Ascending aorta (tissue), 2 donors: ENCODE measurements around the gene GPR25. TPM values are rescaled to one million over a fixed set of nuclear protein-coding genes. Genes with fewer than 3 reads are reported as not detected.

ENCODE experiments used
- DNase-seq, 2 donors: peaks; one replicate each; pipeline ENCODE4 v3.0.0-alpha.2; 2019; ENCODE audit warnings: low spot score in 2 of 2
- H3K27ac ChIP-seq, 2 donors: fragments of 200-600 bp; sonication (generic); one replicate each; pipeline ENCODE4 v1.5.1; 2016 to 2017; ENCODE audit warnings: mild to moderate bottlenecking in 1 of 2
- H3K27me3 ChIP-seq: fragments of 200-600 bp; sonication (generic); one replicate; pipeline ENCODE4 v1.5.1; 2017
- H3K36me3 ChIP-seq, 2 donors: fragments of 200-600 bp; sonication (generic); one replicate each; pipeline ENCODE4 v1.5.1; 2016
- H3K4me1 ChIP-seq, 2 donors: fragments of 200-600 bp; sonication (generic); one replicate each; pipeline ENCODE4 v1.5.1; 2016 to 2017; ENCODE audit warnings: mild to moderate bottlenecking in 1 of 2
- H3K4me3 ChIP-seq, 2 donors: fragments of 200-600 bp; sonication (generic); one replicate each; pipeline ENCODE4 v1.5.1; 2016 to 2017; ENCODE audit warnings: mild to moderate bottlenecking in 1 of 2
- H3K9me3 ChIP-seq, 2 donors: fragments of 200-600 bp; sonication (generic); one replicate each; pipeline ENCODE4 v1.5.1; 2016
- CTCF ChIP-seq, 3 experiments: fragments of 200-600 bp in 2 of 3; fragments of 450-650 bp in 1 of 3; sonication (generic) in 2 of 3; IDR thresholded peaks; one replicate each; pipeline ENCODE4 v1.5.1; 2016 to 2019; ENCODE audit warnings: antibody characterized with exemption in 3 of 3, mild to moderate bottlenecking in 1 of 3, moderate library complexity in 1 of 3
- intact Hi-C: fragments of 100-400 bp; cut with DNase I; formaldehyde crosslinking; loops from one replicate; pipeline ENCODE4 v1.15.1; 2023
- total RNA-seq: library from RNA; depleted of rRNA; stranded (reverse); fragments of >200 nt; gene quantifications from one replicate; pipeline ENCODE4 v1.1.0, GENCODE V29; 2016

GPR25 gene
- total RNA-seq, 1 donor from 2014 or later: not detected

GRCh38 chr1:200891774-200892157, 19.0 kb downstream of the GPR25 start:
- Histone ChIP-seq H3K27ac (no peak overlapping the region), H3K4me1 (peaks cover 0 to 7% of the 10 kb centered on the region in 2 donors), H3K4me3 (peak overlapping the region; percentile 57 to 65), H3K36me3 (no peaks in the 10 kb centered on the region), H3K9me3 (no peaks in the 10 kb centered on the region), H3K27me3 (no peaks in the 10 kb centered on the region)
- DNase-seq: no peak
- no peak for TF ChIP-seq CTCF (IDR thresholded peaks at IDR 0.05)
- intact Hi-C loops: no loop called here

DNA sequence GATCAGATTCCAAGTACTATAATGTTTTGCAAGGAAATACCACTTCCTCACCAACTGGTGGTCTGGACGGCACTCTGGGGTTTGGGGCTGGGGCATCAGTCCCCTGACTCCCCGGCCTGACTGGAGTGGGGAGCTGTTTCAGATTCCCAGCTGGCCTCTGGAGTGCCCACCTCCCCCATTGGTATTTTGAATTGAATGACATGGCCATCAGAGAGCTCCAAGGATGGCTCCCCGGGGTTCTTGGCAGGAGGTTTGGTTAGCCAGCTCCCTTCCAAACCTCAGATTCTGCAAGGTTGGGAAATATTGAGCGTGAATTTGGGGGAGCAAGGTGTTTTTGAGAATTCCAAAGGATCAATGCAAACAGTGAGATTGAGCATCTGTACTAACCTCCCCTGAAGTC, 19.8 kb downstream of the GPR25 start:
- no peak for TF ChIP-seq CTCF (IDR thresholded peaks at IDR 0.05)
- no peak overlapping the region for H3K27ac ChIP-seq
- no peak for DNase-seq
- H3K9me3 ChIP-seq: no peaks in the 10 kb centered on the region
- no peaks in the 10 kb centered on the region for H3K27me3 ChIP-seq
- no peaks in the 10 kb centered on the region for H3K36me3 ChIP-seq
- intact Hi-C loops: no loop called here
- H3K4me1 ChIP-seq: peaks cover 0 to 7% of the 10 kb centered on the region in 2 donors
- no peak overlapping the region for H3K4me3 ChIP-seq

GRCh38 chr1:200892958-200893357, 20.2 kb downstream of the GPR25 start:
- intact Hi-C loops: no loop called here
- Histone ChIP-seq H3K36me3 (no peaks in the 10 kb centered on the region), H3K27ac (no peak overlapping the region), H3K4me1 (peaks cover 0 to 7% of the 10 kb centered on the region in 2 donors), H3K27me3 (no peaks in the 10 kb centered on the region), H3K9me3 (no peaks in the 10 kb centered on the region), H3K4me3 (no peak overlapping the region)
- no peak for TF ChIP-seq CTCF (IDR thresholded peaks at IDR 0.05)
- no peak for DNase-seq

DNA sequence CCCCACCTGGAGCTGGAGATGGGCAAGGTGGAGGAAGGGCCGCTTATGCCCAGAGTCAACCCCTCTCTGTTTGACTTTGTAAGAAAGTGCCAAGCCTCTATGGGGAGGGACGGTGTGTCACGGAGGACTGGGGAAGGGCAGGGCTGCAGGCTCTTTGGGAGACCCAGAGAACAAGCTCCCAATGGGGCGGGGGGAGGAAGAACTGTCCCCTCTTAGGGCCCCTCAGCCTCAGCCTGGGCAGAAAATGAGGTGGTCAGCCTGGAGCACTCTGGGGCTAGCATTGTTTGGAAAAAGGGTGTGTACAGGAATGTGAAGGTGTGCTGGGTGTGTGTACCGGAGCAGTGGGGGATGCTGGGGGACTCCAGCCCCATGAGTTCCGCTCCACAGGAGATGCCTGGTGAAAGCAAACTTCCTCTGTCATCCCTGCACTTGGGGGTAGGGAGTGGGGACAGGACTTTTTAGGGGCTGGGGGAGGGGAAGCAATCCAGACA, 20.7 kb downstream of the GPR25 start:
- Histone ChIP-seq H3K27ac (no peak overlapping the region), H3K4me3 (no peak overlapping the region), H3K27me3 (no peaks in the 10 kb centered on the region), H3K36me3 (no peaks in the 10 kb centered on the region), H3K4me1 (peaks cover 0 to 7% of the 10 kb centered on the region in 2 donors), H3K9me3 (no peaks in the 10 kb centered on the region)
- intact Hi-C loops: no loop called here
- DNase-seq: no peak
- no peak for TF ChIP-seq CTCF (IDR thresholded peaks at IDR 0.05)

- peaks cover 0 to 7% of the 10 kb centered on the region in 2 donors for H3K4me1 ChIP-seq
- no peak within 1 kb of the TSS for H3K27ac ChIP-seq
- no peak for DNase-seq
- no peaks in the 10 kb centered on the region for H3K27me3 ChIP-seq
- intact Hi-C loops: no loop called here
- no peak for TF ChIP-seq CTCF (IDR thresholded peaks at IDR 0.05)
- H3K4me3 ChIP-seq: no peak within 1 kb of the TSS
- H3K36me3 ChIP-seq: no peaks in the 10 kb centered on the region
- no peaks in the 10 kb centered on the region for H3K9me3 ChIP-seq
Measured at GRCh38 chr1:200894712-200895442, 22.1 kb downstream of the GPR25 start, which contains the start of gene INAVA. INAVA (plus strand) TSS chr1:200894900; CDS start chr1:200898401, 3,501 bp downstream.
